Astrocyte (in vitro differentiated cells and primary cell): ENCODE results near the gene CABLES1.

Source experiments
- EZH2 ChIP-seq: IDR thresholded peaks from 2 replicates; pipeline ENCODE4 v1.6.1; 2012; ENCODE audit warnings: mild to moderate bottlenecking, low read length, inconsistent platforms; ENCODE audit not compliant: insufficient read depth
- TF ChIP-seq, protein P1 (sequence below): IDR thresholded peaks from 2 replicates; pipeline ENCODE4 v1.5.1; 2011; ENCODE audit warnings: low read depth, mild to moderate bottlenecking, inconsistent platforms, low read length, moderate library complexity; ENCODE audit not compliant: insufficient read depth

- TF ChIP-seq, protein P1, sequence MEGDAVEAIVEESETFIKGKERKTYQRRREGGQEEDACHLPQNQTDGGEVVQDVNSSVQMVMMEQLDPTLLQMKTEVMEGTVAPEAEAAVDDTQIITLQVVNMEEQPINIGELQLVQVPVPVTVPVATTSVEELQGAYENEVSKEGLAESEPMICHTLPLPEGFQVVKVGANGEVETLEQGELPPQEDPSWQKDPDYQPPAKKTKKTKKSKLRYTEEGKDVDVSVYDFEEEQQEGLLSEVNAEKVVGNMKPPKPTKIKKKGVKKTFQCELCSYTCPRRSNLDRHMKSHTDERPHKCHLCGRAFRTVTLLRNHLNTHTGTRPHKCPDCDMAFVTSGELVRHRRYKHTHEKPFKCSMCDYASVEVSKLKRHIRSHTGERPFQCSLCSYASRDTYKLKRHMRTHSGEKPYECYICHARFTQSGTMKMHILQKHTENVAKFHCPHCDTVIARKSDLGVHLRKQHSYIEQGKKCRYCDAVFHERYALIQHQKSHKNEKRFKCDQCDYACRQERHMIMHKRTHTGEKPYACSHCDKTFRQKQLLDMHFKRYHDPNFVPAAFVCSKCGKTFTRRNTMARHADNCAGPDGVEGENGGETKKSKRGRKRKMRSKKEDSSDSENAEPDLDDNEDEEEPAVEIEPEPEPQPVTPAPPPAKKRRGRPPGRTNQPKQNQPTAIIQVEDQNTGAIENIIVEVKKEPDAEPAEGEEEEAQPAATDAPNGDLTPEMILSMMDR, result no peak
- TF ChIP-seq EZH2, result no peak
Observed at GRCh38 chr18:23276451-23276850, 141.2 kb downstream of the CABLES1 start.
